ENCODE data around the gene ZNF862. TPM values are rescaled to one million over a fixed set of nuclear protein-coding genes. Genes with fewer than 3 reads are reported as not detected.

Gene ZNF862
- polyA plus RNA-seq, 1 of the 3 experiments (the other 2 are of a cell fraction) = 17.3 TPM

DNA sequence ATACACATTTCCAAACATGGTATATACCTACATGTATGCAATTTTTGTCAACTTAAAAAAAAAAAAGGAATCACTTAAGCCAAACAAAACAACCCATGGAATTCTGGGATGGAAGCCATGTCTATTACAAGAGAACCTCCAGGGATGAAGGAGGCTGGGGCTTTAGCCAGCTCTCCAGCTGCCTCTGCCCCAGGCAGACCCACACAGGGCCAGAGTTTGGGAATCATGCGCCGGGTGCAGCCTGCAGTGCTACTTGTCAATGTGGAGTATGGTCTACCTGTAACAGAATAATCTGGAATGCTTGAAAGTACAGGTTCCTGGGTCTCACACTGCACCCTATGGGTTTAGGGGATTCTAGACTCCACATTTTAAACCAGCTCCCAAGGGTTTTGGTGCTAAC is 46.4 kb downstream of the ZNF862 start:
- CTCF ChIA-PET = interaction anchor here (0.7 to 3.2 kb wide), 12 partner anchors 9 to 623 kb away, joined by 3 to 17 read pairs (median 5); partner anchors contain the start of genes ATP6V0E2, ZNF783 and ZNF862

More for the DNA sequence above, 46.4 kb downstream of the ZNF862 start:
- Histone ChIP-seq H3K9me2 (no peaks in the 10 kb centered on the region), H3K27me3 (ENCODE audit: insufficient read depth) (no peaks in the 10 kb centered on the region), H3K4me3 (ENCODE audit: low read depth in 2 of 2, low read length in 1 of 2) (no peak overlapping the region), H3K36me3 (replicated peaks in 1 of 2; ENCODE audit: control insufficient read depth in 1 of 2, insufficient read depth in 2 of 2, low read length in 1 of 2) (peaks cover 0 to 4% of the 10 kb centered on the region in 2 experiments), H4K20me1 (ENCODE audit: insufficient read depth) (no peaks in the 10 kb centered on the region), H3K4me1 (ENCODE audit: control insufficient read depth in 1 of 2, insufficient read depth in 2 of 2, low read depth in 1 of 2, low read length in 1 of 2) (no peaks in the 10 kb centered on the region; a peak in 1 of 4 replicates), H3K9ac (no peak overlapping the region), H3K4me2 (no peak overlapping the region), H3K9me3 (no peaks in the 10 kb centered on the region), H3K27ac (ENCODE audit: low read depth in 2 of 2, low read length in 1 of 2) (no peak overlapping the region), H3F3A (replicated peaks; ENCODE audit: insufficient read depth) (no peaks in the 10 kb centered on the region), H3K79me2 (ENCODE audit: insufficient read depth) (no peaks in the 10 kb centered on the region), H2AFZ (ENCODE audit: low read depth) (no peak overlapping the region)
- POLR2A ChIA-PET = interaction anchor here (1.0 kb wide), 1 partner anchor 10 kb away, joined by 4 read pairs; no protein-coding TSS in a partner anchor
- TF ChIP-seq USF1 (IDR thresholded peaks at IDR 0.05; ENCODE audit: borderline replicate concordance, low read depth) = no peak
- TF ChIP-seq FOXM1 (IDR thresholded peaks at IDR 0.05; ENCODE audit: low read depth) = no peak
- TF ChIP-seq CTCF (IDR thresholded peaks at IDR 0.05) = no peak
- TF ChIP-seq MXI1 (IDR thresholded peaks at IDR 0.05; ENCODE audit: low read depth, low read length) = no peak
- no peak for TF ChIP-seq RFX5 (IDR thresholded peaks at IDR 0.05; ENCODE audit: low read length)
- no peak for TF ChIP-seq NFIC (IDR thresholded peaks at IDR 0.05; ENCODE audit: borderline replicate concordance)
- TF ChIP-seq, protein P1, sequence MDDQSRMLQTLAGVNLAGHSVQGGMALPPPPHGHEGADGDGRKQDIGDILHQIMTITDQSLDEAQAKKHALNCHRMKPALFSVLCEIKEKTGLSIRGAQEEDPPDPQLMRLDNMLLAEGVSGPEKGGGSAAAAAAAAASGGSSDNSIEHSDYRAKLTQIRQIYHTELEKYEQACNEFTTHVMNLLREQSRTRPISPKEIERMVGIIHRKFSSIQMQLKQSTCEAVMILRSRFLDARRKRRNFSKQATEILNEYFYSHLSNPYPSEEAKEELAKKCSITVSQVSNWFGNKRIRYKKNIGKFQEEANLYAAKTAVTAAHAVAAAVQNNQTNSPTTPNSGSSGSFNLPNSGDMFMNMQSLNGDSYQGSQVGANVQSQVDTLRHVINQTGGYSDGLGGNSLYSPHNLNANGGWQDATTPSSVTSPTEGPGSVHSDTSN (IDR thresholded peaks at IDR 0.05) = no peak
- no peak for TF ChIP-seq EP300 (IDR thresholded peaks at IDR 0.05; ENCODE audit: borderline replicate concordance in 1 of 2, low read depth in 1 of 2, low read length in 1 of 2)
- TF ChIP-seq JUND (IDR thresholded peaks at IDR 0.05) = no peak
- no peak for DNase-seq
- WGBS (ENCODE audit: low lambda C conversion rate) = 94% methylated on average over 2 of the region's 2 CpGs
